ENCODE data around the gene C2orf72.

GRCh38 chr2:231065966-231066365 is 28.6 kb downstream of the C2orf72 start:
- TF ChIP-seq CTCF (IDR thresholded peaks at IDR 0.05) (no peak), POLR2A (IDR thresholded peaks at IDR 0.05) (no peak)
